ENCODE data around the gene LRRIQ1. TPM values are rescaled to one million over a fixed set of nuclear protein-coding genes. Genes with fewer than 3 reads are reported as not detected.

Gene LRRIQ1
- total and polyA plus RNA-seq, 2 of the 8 experiments (the other 6 are each of a cell fraction or from before 2014, with no cell fraction given): 0.24 to 0.76 TPM

DNA sequence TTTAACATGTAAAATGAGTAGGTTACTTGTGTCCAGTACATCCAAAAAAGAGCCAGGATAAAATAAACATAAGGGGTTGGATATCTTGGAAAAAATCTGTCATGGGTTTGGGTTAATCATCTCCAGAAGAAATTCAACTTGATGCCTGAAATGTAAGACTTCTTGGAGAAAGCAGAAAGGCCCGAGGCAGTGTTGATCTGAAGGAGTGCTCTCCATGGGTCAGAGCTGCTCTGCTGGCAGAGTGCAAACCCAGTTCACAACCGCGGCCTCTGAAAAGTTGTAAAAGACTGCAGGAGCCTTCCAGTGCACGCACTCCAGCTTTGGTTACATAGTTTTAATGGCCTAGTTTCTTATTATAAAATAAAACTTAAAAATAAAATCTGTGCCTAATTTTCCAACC lies 146.5 kb downstream of the LRRIQ1 start:
- Histone ChIP-seq H3K4me1 (replicated peaks in 1 of 4; ENCODE audit: control insufficient read depth in 3 of 4, insufficient read depth in 4 of 4, low read length in 3 of 4) (no peaks in the 10 kb centered on the region), H3K4me3 (ENCODE audit: extremely low read depth in 1 of 4, insufficient read depth in 2 of 4, low read depth in 3 of 4, low read length in 4 of 4) (no peak overlapping the region), H2AK5ac (ENCODE audit: low read depth, low read length) (no peak overlapping the region), H2AFZ (ENCODE audit: low read length) (no peak overlapping the region), H3K79me1 (ENCODE audit: low read depth, low read length) (no peaks in the 10 kb centered on the region), H4K5ac (ENCODE audit: insufficient read length, low read depth, low read length) (no peak overlapping the region), H3K27ac (ENCODE audit: low read depth, low read length) (no peak overlapping the region), H3K9ac (replicated peaks in 1 of 4; ENCODE audit: extremely low read depth in 1 of 4, low read depth in 3 of 4, low read length in 3 of 4) (no peak overlapping the region), H3K56ac (replicated peaks; ENCODE audit: insufficient read length, low read depth, low read length) (no peak overlapping the region), H2BK20ac (ENCODE audit: low read length) (no peak overlapping the region), H3K23ac (ENCODE audit: insufficient read length) (no peak overlapping the region), H2BK12ac (ENCODE audit: low read depth, low read length) (no peak overlapping the region), H3K14ac (ENCODE audit: insufficient read length) (no peak overlapping the region), H3K9me3 (ENCODE audit: insufficient read depth in 2 of 2, low read depth in 1 of 2, low read length in 1 of 2) (no peaks in the 10 kb centered on the region), H4K8ac (ENCODE audit: extremely low read depth, insufficient read depth, low read length) (no peak overlapping the region), H3K27me3 (replicated peaks in 1 of 4; ENCODE audit: control insufficient read depth in 3 of 4, extremely low read depth in 1 of 4, insufficient read depth in 3 of 4, low read length in 3 of 4) (no peaks in the 10 kb centered on the region), H3K36me3 (ENCODE audit: control insufficient read depth in 2 of 4, insufficient read depth in 4 of 4, low read length in 3 of 4) (no peaks in the 10 kb centered on the region), H2BK5ac (ENCODE audit: low read depth, low read length) (no peak overlapping the region), H3K23me2 (ENCODE audit: low read depth, low read length) (no peaks in the 10 kb centered on the region), H3K4ac (replicated peaks; ENCODE audit: insufficient read length, low read depth, low read length) (no peak overlapping the region), H3K18ac (ENCODE audit: extremely low read depth, low read length) (no peak overlapping the region), H4K20me1 (replicated peaks in 1 of 2; ENCODE audit: control insufficient read depth in 1 of 2, insufficient read depth in 2 of 2, low read length in 2 of 2) (no peaks in the 10 kb centered on the region), H2BK120ac (replicated peaks; ENCODE audit: low read depth, low read length) (no peak overlapping the region), H3K79me2 (ENCODE audit: control insufficient read depth in 1 of 2, insufficient read depth in 2 of 2, low read length in 2 of 2) (no peaks in the 10 kb centered on the region), H2BK15ac (ENCODE audit: low read length) (no peak overlapping the region), H4K91ac (replicated peaks; ENCODE audit: insufficient read length, low read length) (no peak overlapping the region), H3K4me2 (ENCODE audit: insufficient read depth in 1 of 2, low read depth in 2 of 2, low read length in 2 of 2) (no peak overlapping the region)
- FAIRE-seq: no peak
- ChIA-PET POLR2A (ENCODE audit: partially characterized antibody) (no interaction called here), CTCF (ENCODE audit: partially characterized antibody) (no interaction called here)
- 90% methylated on average over 4 of the region's 4 CpGs; no CpG with 5 or more reads in 1 of the 2 experiments for WGBS, 2 experiments (ENCODE audit: extremely low coverage in 1 of 2, insufficient coverage in 1 of 2, insufficient read length in 1 of 2, insufficient replicate concordance in 2 of 2, low coverage in 1 of 2, low lambda C conversion rate in 2 of 2, missing lambda C conversion rate in 1 of 2)
- no peak for DNase-seq (ENCODE audit: low read depth in 1 of 2, low spot score in 2 of 2)
- TF ChIP-seq, protein P1, sequence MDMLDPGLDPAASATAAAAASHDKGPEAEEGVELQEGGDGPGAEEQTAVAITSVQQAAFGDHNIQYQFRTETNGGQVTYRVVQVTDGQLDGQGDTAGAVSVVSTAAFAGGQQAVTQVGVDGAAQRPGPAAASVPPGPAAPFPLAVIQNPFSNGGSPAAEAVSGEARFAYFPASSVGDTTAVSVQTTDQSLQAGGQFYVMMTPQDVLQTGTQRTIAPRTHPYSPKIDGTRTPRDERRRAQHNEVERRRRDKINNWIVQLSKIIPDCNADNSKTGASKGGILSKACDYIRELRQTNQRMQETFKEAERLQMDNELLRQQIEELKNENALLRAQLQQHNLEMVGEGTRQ (IDR thresholded peaks at IDR 0.05; ENCODE audit: low read length): no peak
- TF ChIP-seq ASH2L (IDR thresholded peaks at IDR 0.05; ENCODE audit: low read length) (no peak), HDAC6 (IDR thresholded peaks at IDR 0.05; ENCODE audit: low read depth, low read length) (no peak), EGR1 (IDR thresholded peaks at IDR 0.05; ENCODE audit: borderline replicate concordance, low read depth, low read length) (no peak)

Measured in H1 (cell line).